HCT116 (cell line): Measurements from ENCODE around the gene NRP1. TPM values are rescaled to one million over a fixed set of nuclear protein-coding genes. Genes with fewer than 3 reads are reported as not detected.

Source experiments
- ATAC-seq: fragments of 200-7000 bp; cut with Tn5 transposase; 2 replicates; pipeline ENCODE4 v1.9.1; 2020; ENCODE audit warnings: mild to moderate bottlenecking, moderate library complexity
- BruUV-seq: library from RNA; stranded (reverse); fragments of 400-500 nt; replicated peaks from 2 replicates; lab custom pipeline; 2021; lab: Mats Ljungman, UMichigan
- CTCF ChIA-PET: fragments of 300-600 bp; sonication (Branson Sonifier 250); formaldehyde crosslinking; loops from one replicate; lab custom pipeline; 2021; ENCODE audit warnings: antibody characterized with exemption; lab: Charles Lee
- POLR2A ChIA-PET: fragments of 300-600, 350-600 bp; sonication (Branson Sonifier 250); formaldehyde crosslinking; loops from one replicate; lab custom pipeline; 2021; ENCODE audit warnings: antibody characterized with exemption; lab: Charles Lee
- RAD21 ChIA-PET, 2 experiments: fragments of 300-600 bp; sonication (Branson Sonifier 250); formaldehyde crosslinking; loops; one replicate each; lab custom pipeline; 2023; ENCODE audit warnings: low total read pairs in 2 of 2; ENCODE audit not compliant: uncharacterized antibody in 2 of 2, unreplicated experiment in 2 of 2, low non-redundant PET in 1 of 2; lab: Charles Lee
- DNase-seq: peaks from one replicate; pipeline ENCODE4 v3.0.0-alpha.2; 2010; ENCODE audit warnings: low read depth, low spot score
- H2AFZ ChIP-seq: fragments of 200-600 bp; shearing (Covaris generic), sonication (generic); 2 replicates; pipeline ENCODE4 v1.6.1; 2017; ENCODE audit warnings: low read depth, mixed run types, mixed read lengths, antibody characterized with exemption, low read length; ENCODE audit not compliant: poor library complexity, severe bottlenecking
- H3K27ac ChIP-seq: 2 replicates; pipeline ENCODE4 v1.5.1; 2012; ENCODE audit warnings: low read depth, low read length
- H3K27me3 ChIP-seq: fragments of 200-600 bp; sonication (generic); 2 replicates; pipeline ENCODE4 v1.6.1; 2016; ENCODE audit warnings: mixed run types, low read length, mixed read lengths; ENCODE audit not compliant: insufficient read depth
- H3K36me3 ChIP-seq, 2 experiments: fragments of 200-500 bp in 1 of 2; fragments of 200-600 bp in 1 of 2; sonication (Bioruptor generic) in 1 of 2; sonication (generic) in 1 of 2; 2 replicates each; pipeline versions ENCODE4 v1.5.1 to v1.6.1; 2014 to 2016; ENCODE audit warnings: low read length in 2 of 2, inconsistent platforms in 1 of 2, mixed read lengths in 1 of 2, mixed run types in 1 of 2; ENCODE audit not compliant: insufficient read depth in 2 of 2, control insufficient read depth in 1 of 2
- H3K4me1 ChIP-seq, 2 experiments: fragments of 200-600 bp in 1 of 2; sonication (generic) in 1 of 2; 2 replicates each; pipeline versions ENCODE4 v1.5.1 to v1.6.1; 2012 to 2017; ENCODE audit warnings: low read length in 2 of 2, inconsistent platforms in 1 of 2, mild to moderate bottlenecking in 1 of 2, mixed read lengths in 1 of 2, mixed run types in 1 of 2, moderate library complexity in 1 of 2; ENCODE audit not compliant: insufficient read depth in 2 of 2, control insufficient read depth in 1 of 2
- H3K4me2 ChIP-seq: fragments of 200-600 bp; sonication (generic); 2 replicates; pipeline ENCODE4 v1.6.1; 2017; ENCODE audit warnings: mixed run types, low read length, mixed read lengths
- H3K4me3 ChIP-seq, 2 experiments: fragments of 200-600 bp in 1 of 2; sonication (generic) in 1 of 2; replicated peaks in 1 of 2; 2 replicates each; pipeline ENCODE4 v1.5.1; 2011 to 2016; ENCODE audit warnings: low read length in 2 of 2, control low read depth in 1 of 2, low read depth in 1 of 2, mild to moderate bottlenecking in 1 of 2, mixed read lengths in 1 of 2, mixed run types in 1 of 2
- H3K79me2 ChIP-seq: fragments of 200-600 bp; sonication (generic); 2 replicates; pipeline ENCODE4 v1.6.1; 2017; ENCODE audit warnings: mild to moderate bottlenecking, mixed run types, low read length, moderate library complexity, mixed read lengths; ENCODE audit not compliant: insufficient read depth
- H3K9ac ChIP-seq: fragments of 200-600 bp; sonication (generic); 2 replicates; pipeline ENCODE4 v1.6.1; 2016; ENCODE audit warnings: low read length, mixed read lengths
- H3K9me2 ChIP-seq: fragments of 200-600 bp; sonication (generic), shearing (Covaris generic); 2 replicates; pipeline ENCODE4 v1.6.1; 2017; ENCODE audit warnings: mixed run types, mild to moderate bottlenecking, moderate library complexity; ENCODE audit not compliant: insufficient read depth
- H3K9me3 ChIP-seq, 2 experiments: fragments of 200-500 bp in 1 of 2; fragments of 200-600 bp in 1 of 2; sonication (Bioruptor generic) in 1 of 2; sonication (generic) in 1 of 2; 2 replicates each; pipeline ENCODE4 v1.6.1; 2014 to 2017; ENCODE audit warnings: low read length in 2 of 2, mixed read lengths in 2 of 2, inconsistent platforms in 1 of 2, low read depth in 1 of 2, mild to moderate bottlenecking in 1 of 2, mixed run types in 1 of 2, moderate library complexity in 1 of 2; ENCODE audit not compliant: control insufficient read depth in 1 of 2, insufficient read depth in 1 of 2
- H4K20me1 ChIP-seq: fragments of 200-600 bp; sonication (generic), shearing (Covaris generic); 2 replicates; pipeline ENCODE4 v1.6.1; 2017; ENCODE audit warnings: mixed run types, mild to moderate bottlenecking, moderate library complexity; ENCODE audit not compliant: insufficient read depth
- EGR1 ChIP-seq: IDR thresholded peaks from 2 replicates; pipeline ENCODE4 v1.6.1; 2012; ENCODE audit warnings: low read depth
- ELF1 ChIP-seq: IDR thresholded peaks from 2 replicates; pipeline ENCODE4 v1.6.1; 2012; ENCODE audit warnings: low read depth, borderline replicate concordance
- EZH2phosphoT487 ChIP-seq: fragments of 200-600 bp; IDR thresholded peaks from 2 replicates; pipeline ENCODE4 v1.6.1; 2018; ENCODE audit warnings: antibody characterized with exemption, borderline replicate concordance
- FOSL1 ChIP-seq: IDR thresholded peaks from 2 replicates; pipeline ENCODE4 v1.6.1; 2012; ENCODE audit warnings: low read depth
- POLR2A ChIP-seq: IDR thresholded peaks from 2 replicates; pipeline ENCODE4 v1.7.0; 2011; ENCODE audit warnings: borderline replicate concordance; ENCODE audit not compliant: insufficient read depth, insufficient read length; ENCODE audit errors: extremely low read depth
- RAD21 ChIP-seq: IDR thresholded peaks from 2 replicates; pipeline ENCODE4 v1.6.1; 2012; ENCODE audit warnings: low read depth, mild to moderate bottlenecking
- REST ChIP-seq: IDR thresholded peaks from 2 replicates; pipeline ENCODE4 v1.6.1; 2012; ENCODE audit warnings: low read depth
- SIN3A ChIP-seq: IDR thresholded peaks from 2 replicates; pipeline ENCODE4 v1.6.1; 2012; ENCODE audit warnings: low read depth
- TCF7L2 ChIP-seq: IDR thresholded peaks from 2 replicates; pipeline ENCODE4 v1.7.0; 2011; ENCODE audit warnings: borderline replicate concordance, inconsistent platforms; ENCODE audit not compliant: insufficient read depth, insufficient read length; ENCODE audit errors: extremely low read depth
- YY1 ChIP-seq: IDR thresholded peaks from 2 replicates; pipeline ENCODE4 v1.6.1; 2011; ENCODE audit warnings: low read length, low read depth, moderate library complexity, mild to moderate bottlenecking; ENCODE audit not compliant: insufficient replicate concordance; ENCODE audit errors: extremely low read depth
- ZNF274 ChIP-seq: fragments of 200-500 bp; sonication (Bioruptor generic); IDR thresholded peaks from 2 replicates; pipeline ENCODE4 v1.6.1; 2014; ENCODE audit warnings: mild to moderate bottlenecking, low read depth, low read length, inconsistent platforms
- intact Hi-C: fragments of 100-400 bp; cut with micrococcal nuclease; formaldehyde crosslinking; loops from 2 replicates; pipeline ENCODE4 v1.10.0; 2022
- total RNA-seq: library from RNA; stranded (reverse); gene quantifications from one replicate; pipeline ENCODE4 v1.2.1, GENCODE V29; 2021; ENCODE audit not compliant: unreplicated experiment

NRP1 gene
- total RNA-seq, 1 experiment from 2014 or later = 3.8 TPM

- no peak for ATAC-seq
- BruUV-seq = no TSS peak
- DNase-seq = no peak
Measured at GRCh38 chr10:33332183-33333065, 2.0 kb downstream of the NRP1 start.

More at GRCh38 chr10:33332183-33333065, 2.0 kb downstream of the NRP1 start:
- Histone ChIP-seq H3K36me3 (no peaks in the 10 kb centered on the region), H3K79me2 (no peaks in the 10 kb centered on the region), H3K4me2 (no peak overlapping the region), H3K9ac (no peak overlapping the region), H3K9me3 (no peaks in the 10 kb centered on the region), H2AFZ (no peak overlapping the region), H3K27me3 (peaks cover 13% of the 10 kb centered on the region; the same call in 1 of the 2 replicates), H3K9me2 (no peaks in the 10 kb centered on the region), H3K27ac (no peak overlapping the region), H3K4me1 (peaks cover 2 to 33% of the 10 kb centered on the region in 2 experiments; a peak in 3 of 4 replicates), H4K20me1 (no peaks in the 10 kb centered on the region), H3K4me3 (no peak overlapping the region)
- TF ChIP-seq EGR1 (no peak), YY1 (no peak), TCF7L2 (no peak), ZNF274 (no peak), REST (no peak), RAD21 (no peak), POLR2A (no peak), SIN3A (no peak), ELF1 (no peak), FOSL1 (no peak), EZH2phosphoT487 (no peak)
- CTCF ChIA-PET = interaction anchor here (0.6 to 1.9 kb wide), 2 partner anchors 530 to 1306 kb away, joined by 4 to 7 read pairs; no protein-coding TSS in a partner anchor
- RAD21 ChIA-PET = no interaction called here
- POLR2A ChIA-PET = no interaction called here
- intact Hi-C loops = loop anchor here (10.0 kb wide), 2 partner anchors 752 to 892 kb away; no protein-coding TSS in a partner anchor
